OCI-LY7 (cell line): ENCODE results near the gene ERGIC2.

Experiments
- CTCF ChIP-seq: fragments of 200-600 bp; sonication (generic); conservative IDR thresholded peaks from 2 replicates; pipeline ENCODE4 v1.5.1; 2014; ENCODE audit warnings: mild to moderate bottlenecking, antibody characterized with exemption, low read length, moderate library complexity, mixed read lengths
- EZH2phosphoT487 ChIP-seq: fragments of 200-600 bp; sonication (generic); IDR thresholded peaks from 2 replicates; pipeline ENCODE4 v1.6.1; 2018; ENCODE audit warnings: low read depth, borderline replicate concordance, mild to moderate bottlenecking, mixed run types, antibody characterized with exemption, low read length, moderate library complexity, mixed read lengths

- TF ChIP-seq CTCF (no peak), EZH2phosphoT487 (no peak)
These were observed 44.8 kb upstream of the ERGIC2 start for GRCh38 chr12:29425722-29426121.
